ENCODE results near the gene ATP4A.
"Not testable (repeated sequence)": the region's sequence is repeated elsewhere in the genome, so short reads cannot be mapped to it uniquely, and the experiment has no call there.

ATP4A gene

GRCh38 chr19:35563207-35563829 lies at the start of gene ATP4A:
Gene ATP4A, minus strand, starts transcription at chr19:35563658. Its CDS starts 29 bp downstream, at chr19:35563629.
- no peak for DNase-seq

DNA sequence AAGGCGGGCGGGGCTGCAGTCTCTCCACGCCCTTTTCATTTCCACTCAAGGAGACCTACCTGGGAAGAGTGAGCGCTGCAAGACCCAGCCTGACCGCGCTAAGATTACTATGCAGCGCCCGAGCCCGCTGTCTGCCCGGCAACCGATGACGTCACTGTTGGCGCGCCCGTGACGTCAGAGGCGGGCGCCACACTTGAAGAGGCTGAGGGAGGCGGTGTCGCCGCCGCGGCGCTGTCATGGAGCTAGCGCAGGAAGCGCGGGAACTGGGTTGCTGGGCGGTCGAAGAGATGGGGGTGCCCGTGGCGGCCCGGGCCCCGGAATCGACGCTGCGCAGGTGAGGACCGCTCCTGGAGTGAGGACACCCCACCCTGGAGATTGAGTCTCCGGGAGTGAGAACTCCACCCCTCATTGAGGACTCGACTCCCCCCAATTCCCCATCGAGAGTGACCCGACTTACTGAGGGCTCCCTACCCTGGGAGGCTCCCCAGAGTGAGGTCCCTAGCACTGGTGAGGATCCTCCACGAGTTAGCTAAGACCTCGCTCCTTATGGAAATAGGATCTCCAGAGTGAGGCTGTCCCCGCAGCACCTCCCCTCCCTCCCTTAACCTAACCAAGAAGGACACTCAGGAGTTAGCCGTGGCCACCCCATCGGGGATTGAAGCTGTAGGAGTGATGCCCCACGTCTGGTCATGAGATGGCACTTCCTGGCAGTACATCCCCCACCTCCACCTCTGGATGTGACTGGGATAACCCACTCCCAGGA lies 49.3 kb upstream of the ATP4A start, which contains the start of gene HAUS5:
TSS of gene HAUS5 (plus strand) at position 177 of the 763 bp plus-strand sequence. CDS start at position 237, 60 bp downstream.
- DNase-seq: peak; percentile 95

GRCh38 chr19:35612224-35612558 lies 48.7 kb upstream of the ATP4A start:
- DNase-seq: no peak

DNA sequence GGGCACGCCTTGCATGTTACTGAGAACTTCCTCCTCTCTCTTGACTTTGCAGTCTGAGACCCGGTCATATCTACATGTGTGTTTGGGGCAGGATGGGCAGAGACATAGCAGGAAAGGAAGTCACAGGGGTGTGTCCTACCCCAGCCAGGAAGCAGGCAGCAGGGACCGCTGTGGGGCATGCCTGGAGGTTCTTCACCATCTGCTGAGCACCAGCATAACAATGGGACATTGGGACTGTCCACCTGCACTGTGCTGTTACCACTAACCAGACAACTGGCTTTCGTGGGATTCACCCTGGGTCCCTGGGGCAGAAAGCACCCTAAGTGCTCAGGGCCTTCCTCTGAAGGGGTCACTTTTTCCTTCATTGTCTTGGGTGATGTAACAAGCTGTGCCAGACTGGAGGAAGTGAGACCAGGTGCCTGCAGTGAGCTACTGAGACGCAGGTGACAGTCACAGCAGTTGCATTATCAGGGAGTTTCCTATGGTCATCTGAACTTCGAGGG lies 46.4 kb upstream of the ATP4A start:
- DNase-seq: no peak

DNA sequence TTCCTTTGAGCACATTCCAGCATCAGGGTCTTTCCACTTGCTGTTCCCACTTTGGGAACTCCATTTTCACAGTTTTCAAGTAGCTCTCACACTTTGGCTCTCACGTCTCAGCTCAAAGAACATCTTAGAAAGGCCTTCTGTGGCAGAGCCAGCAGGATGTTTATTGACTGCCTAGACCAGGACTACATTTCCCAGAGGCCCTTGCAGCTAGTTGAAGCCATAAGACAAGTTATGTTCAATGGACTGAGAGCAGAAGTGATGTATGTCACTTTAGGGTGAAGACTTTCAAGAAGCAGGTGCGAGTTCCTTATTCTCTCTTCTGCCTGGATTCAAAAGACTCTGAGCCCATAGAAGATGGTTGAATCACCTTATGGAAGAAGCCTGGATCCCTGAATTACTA lies 44.8 kb upstream of the ATP4A start:
- DNase-seq: no peak

DNA sequence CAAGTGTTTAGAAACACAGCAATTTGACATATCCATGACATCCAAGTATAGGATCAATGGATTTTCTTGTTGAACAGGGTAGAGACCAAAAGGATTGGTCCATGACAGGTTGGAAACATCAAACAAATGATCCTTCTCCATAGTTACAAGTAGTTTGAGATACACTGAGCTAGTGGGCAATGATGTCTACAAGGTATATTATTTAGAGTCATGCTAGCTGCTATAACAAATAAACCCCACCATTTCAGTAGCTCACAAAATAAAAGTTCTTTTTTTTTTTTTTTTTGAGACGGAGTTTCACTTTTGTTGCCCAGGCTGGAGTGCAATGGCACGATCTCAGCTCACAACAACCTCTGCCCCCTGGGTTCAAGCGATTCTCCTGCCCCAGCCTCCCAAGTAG lies 44.2 kb upstream of the ATP4A start:
- DNase-seq: no peak

- DNase-seq: not testable (repeated sequence)
These were observed 43.7 kb upstream of the ATP4A start for GRCh38 chr19:35607170-35607569.

DNA sequence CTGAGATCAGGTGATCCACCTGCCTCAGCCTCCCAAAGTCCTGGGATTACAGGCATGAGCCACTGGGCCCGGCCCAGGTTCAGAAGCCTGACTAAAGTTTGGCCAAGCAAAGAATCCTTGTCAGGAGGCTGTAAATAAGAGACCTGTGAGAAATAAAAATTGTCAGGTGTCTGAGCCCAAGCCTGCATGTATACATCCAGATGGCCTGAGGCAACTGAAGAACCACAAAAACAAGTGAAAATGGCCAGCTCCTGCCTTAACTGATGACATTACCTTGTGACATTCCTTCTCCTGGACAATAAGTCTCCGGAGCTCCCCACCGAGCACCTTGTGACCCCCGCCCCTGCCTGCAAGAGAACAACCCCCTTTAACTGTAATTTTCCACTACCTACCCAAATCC lies 41.0 kb upstream of the ATP4A start:
- not testable (repeated sequence) for DNase-seq

- DNase-seq: no peak
These were observed 38.5 kb upstream of the ATP4A start for GRCh38 chr19:35601971-35602370.

DNA sequence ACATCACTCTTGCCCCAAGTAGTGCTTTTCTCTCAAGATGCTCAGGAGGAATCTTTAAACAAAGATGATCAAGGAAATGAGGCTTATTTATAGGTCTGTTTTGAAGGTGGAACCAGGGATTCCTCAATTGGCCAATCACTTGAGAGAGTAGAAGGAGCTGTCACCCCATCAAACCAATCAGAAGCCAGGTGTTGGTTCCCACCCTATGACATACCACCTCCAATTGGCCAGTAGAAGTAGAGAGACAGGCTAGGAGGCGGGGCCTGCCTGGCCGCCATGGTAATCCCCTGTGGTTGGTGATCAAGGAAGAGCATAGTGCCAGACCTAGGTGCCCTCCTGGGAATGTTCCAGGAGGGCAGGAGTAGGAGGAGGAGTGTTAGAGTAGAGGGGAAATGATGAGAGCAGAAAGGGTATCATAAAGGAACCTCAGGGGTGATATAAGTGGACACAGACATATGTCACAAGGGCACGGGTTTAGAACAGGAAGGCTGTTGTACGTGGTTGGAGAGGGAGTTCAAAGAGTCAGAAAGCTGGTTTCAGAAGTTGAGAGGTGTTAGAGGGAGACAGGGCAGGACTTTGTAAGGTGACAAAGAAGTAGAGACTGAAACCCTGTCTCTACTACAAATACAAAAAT lies 33.0 kb upstream of the ATP4A start:
- no peak for DNase-seq

GRCh38 chr19:35595928-35596327 lies 32.5 kb upstream of the ATP4A start:
- no peak for DNase-seq

DNA sequence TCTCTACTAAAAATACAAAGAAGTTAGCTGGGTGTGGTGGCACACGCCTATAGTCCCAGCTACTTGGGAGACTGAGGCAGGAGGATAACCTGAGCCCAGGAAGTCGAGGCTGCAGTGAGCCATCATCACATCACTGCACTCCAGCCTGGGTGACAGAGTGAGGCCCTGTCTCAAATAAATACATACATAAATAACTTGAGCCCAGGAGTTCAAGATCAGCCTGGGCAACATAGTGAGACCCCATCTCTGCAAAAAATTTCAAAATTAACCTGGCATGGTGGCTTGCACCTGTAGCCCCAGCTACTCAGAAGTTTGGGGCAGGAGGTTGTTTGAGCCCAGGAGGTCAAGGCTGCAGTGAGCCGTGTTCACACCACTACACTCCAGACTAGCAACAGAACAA lies 31.6 kb upstream of the ATP4A start:
- DNase-seq: not testable (repeated sequence)

DNA sequence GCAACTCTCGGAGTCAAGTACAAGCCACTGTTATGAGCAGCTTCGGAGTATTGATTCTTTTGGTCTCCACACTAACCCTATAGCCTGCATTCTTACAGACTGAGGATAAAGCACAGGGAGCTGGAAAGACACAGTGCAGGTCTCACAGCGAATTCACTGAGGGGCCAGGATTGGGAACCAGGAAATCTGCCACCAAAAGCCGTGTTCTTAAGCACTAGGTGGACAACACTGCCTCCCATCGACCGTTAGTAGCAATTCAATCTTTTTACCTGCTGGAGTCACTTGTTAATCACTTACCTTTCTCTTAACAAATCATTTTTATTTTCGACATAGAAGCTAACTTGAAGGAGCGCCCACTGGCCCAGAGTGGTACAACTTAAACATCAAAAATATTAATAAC lies 28.8 kb upstream of the ATP4A start:
- DNase-seq: no peak

DNA sequence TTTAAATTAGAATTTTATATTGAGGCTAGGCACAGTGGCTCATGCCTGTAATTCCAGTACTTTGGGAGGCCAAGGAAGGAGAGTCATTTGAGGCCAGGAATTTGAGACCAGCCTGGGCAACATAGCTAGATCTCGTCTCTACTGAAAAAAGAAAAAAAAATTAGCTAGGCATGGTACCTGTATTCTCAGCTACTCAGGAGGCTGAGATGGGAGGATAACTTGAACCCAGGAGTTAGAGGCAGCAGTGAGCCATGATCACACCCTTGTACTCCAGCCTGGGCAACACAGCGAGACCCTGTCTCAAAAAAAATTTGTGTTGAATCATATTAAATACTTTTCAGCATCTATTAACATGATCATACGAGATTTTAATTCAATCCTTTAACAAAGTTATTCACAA lies 27.4 kb upstream of the ATP4A start:
- DNase-seq: no peak

DNA sequence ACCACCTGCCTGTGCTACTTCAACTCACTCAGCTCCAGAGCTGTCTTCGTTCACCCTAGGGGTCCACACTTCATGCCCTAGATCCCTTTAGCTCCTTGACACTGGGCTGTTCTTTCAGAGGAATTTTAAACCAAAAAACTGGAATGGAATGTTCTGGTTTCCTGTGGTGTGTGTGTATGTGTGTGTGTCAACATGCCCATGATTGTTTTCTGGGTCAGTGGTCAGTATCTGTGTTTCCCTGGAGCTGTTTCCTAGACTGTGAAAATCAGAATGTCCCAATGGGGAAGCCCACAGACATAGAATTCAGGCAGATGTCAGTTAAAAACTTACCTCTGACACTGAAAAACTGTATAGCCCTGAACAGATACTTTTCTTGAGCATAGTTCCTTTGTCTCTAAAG lies 23.9 kb upstream of the ATP4A start:
- DNase-seq: no peak

DNA sequence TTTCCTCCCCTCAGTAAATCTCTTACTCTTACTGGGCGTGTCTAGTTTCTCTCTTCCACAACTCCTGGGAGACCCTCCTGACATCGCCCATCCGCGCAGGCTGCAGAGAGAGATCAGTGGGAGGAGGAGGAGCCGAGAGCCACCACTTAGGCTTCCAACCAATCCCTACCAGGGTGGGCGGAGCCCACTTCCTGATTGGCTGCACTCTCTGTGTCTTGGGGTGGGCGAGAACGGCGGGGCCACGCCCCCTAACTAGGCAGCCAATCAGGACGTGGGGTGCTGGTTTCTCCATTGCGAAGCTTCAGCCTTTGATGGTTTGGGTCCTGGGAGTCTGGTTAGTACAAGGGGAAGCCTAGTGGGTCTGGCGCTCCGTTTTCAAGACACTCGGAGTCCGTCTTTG lies 22.4 kb upstream of the ATP4A start, which contains the start of gene PMIS2:
TSS of gene PMIS2 (plus strand) at position 326 of the 400 bp plus-strand sequence. CDS start 87 bp downstream, outside the sequence.
- DNase-seq: no peak

DNA sequence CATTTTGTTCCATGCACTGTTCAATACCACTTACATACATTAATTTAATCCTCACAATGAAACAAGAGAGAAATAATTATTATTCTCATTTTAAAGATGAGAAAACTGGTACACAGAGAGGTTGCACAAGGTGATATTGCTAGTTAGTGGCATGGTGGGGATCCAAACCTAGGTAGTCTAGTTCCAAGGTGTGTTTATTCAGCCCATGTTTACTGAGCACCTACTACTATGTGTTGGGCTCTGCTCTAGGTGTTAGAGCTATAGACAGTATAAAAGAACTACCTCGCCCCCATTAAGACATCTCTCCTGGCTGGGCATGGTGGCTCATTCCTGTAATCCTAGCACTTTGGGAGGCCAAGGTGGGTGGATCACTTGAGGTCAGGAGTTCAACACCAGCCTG lies 19.3 kb upstream of the ATP4A start:
- no peak for DNase-seq

GRCh38 chr19:35578707-35579106 lies 15.2 kb upstream of the ATP4A start:
- no peak for DNase-seq

GRCh38 chr19:35577918-35578317 lies 14.5 kb upstream of the ATP4A start:
- DNase-seq: no peak

GRCh38 chr19:35571406-35571965 lies 8.0 kb upstream of the ATP4A start:
- DNase-seq: no peak

- DNase-seq: no peak
These were observed 5.9 kb upstream of the ATP4A start for GRCh38 chr19:35569281-35569781.

DNA sequence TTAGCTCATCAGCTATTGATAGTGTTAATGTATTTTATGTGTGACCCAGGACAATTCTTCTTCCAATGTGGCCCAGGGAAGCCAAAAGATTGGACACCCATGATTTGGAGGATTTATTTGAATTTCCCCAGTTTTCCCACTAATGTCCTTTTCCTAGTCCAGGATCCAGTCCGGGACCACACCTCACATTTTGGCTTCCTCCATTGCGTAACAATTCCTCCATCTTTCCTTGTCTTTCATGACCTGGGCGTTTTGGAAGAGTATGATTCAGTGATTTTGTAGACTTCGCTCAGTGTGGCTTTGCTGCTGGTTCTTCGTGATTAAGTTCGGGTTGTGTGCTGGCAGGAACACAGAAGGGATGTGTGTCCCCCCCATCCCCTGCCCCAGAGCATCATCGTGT lies 3.3 kb upstream of the ATP4A start:
- DNase-seq: no peak
